ENCODE data around the gene BSCL2.
"Not testable (repeated sequence)": the region's sequence is repeated elsewhere in the genome, so short reads cannot be mapped to it uniquely, and the experiment has no call there.

BSCL2 gene

GRCh38 chr11:62682518-62682917 lies 24.7 kb downstream of the BSCL2 start:
- no peak for DNase-seq

DNA sequence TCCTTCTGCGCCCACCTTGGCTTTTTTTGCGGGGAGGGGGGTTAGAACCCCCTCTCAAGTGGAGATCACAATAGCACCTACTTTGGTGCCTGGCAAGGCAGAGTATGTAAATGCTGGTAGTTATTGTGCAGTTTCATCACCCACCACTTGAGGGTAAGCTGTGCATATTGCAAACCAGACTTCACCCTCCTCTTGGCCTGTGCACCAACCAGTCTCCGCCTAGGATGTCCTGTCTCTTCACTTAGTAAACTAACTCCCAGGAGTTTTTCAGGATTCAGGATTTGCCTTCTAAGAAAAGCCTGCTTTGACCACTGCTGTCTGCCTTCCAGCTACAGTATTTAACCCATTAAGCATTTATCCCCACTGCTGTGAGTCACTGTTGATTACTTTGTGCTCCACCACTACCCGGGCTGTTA lies 26.4 kb downstream of the BSCL2 start:
- no peak for DNase-seq

GRCh38 chr11:62678770-62679696 lies 28.2 kb downstream of the BSCL2 start, which contains the start of gene UBXN1:
UBXN1 (minus strand) TSS chr11:62679073; CDS start chr11:62678923, 150 bp downstream.
- no peak for DNase-seq

DNA sequence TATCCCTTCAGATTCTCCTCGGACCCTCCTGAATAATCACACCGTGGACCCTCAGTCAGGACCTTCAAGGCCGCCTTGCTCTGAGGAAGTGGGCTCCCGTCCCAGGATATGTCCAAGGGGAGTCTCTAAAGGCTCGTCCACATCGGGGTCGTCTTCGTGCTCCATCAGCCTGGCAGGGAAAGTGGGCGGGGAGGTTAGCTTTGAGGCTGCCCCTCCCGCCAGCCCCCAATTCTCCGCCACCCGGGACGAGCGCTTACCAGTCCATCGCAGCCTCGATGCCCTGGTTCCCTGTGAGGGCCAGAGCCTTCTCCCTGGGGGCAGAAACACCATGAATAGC lies 28.8 kb downstream of the BSCL2 start:
- DNase-seq = no peak

GRCh38 chr11:62677714-62678113 lies 29.5 kb downstream of the BSCL2 start:
- DNase-seq = no peak

DNA sequence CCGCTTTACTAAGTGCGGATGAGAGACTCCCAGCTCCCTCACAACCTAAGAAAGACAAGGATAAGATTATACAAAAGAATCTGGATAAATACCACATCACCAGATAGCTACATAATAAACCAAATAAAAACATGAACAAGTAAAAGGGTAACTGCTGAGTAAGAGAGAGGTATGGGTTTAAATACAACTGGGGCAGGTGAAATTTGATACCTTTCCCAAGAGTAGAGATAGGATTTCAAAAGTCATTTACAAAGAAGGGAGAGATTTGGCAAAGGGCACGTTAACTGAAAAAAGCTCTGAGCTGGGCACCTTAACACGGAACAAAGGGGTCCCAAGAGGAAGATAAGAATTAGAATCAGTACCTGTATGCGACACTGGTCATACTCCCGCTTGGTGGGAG lies 30.1 kb downstream of the BSCL2 start:
- no peak for DNase-seq

DNA sequence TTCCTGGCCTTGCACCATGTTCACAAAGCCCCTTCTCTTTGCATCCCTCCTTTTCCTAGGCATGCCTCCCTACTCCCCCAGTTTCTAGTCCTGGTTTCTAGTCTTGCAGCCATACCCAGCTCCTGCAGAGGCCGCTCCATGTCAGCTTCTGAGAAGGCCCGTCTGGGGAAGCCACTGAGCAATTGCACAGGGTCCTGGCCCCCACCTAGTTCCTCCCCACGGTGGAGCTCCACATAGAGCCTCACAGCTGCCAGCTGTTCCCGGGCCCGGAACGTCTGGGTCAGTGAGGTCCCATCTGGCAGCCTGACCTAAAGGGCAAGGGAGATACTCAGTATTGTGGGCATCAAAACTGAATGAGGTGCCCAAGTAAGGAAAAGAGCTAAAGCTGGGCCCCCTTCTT lies 30.5 kb downstream of the BSCL2 start:
- DNase-seq = no peak

GRCh38 chr11:62675415-62675814 lies 31.8 kb downstream of the BSCL2 start:
- not testable (repeated sequence) for DNase-seq

GRCh38 chr11:62673196-62673525 lies 34.1 kb downstream of the BSCL2 start:
- DNase-seq = no peak

- DNase-seq = no peak
Observed at GRCh38 chr11:62671608-62672389, 35.4 kb downstream of the BSCL2 start, which contains the start of the genes LBHD1 and UQCC3. LBHD1 (minus strand) TSS chr11:62672267; CDS start chr11:62670031, 2,236 bp downstream. UQCC3 (plus strand) TSS chr11:62671673; CDS start chr11:62671746, 73 bp downstream.

- DNase-seq = no peak
Observed at GRCh38 chr11:62671236-62671607, 36.0 kb downstream of the BSCL2 start.

GRCh38 chr11:62669420-62670161 lies 37.6 kb downstream of the BSCL2 start:
- DNase-seq = no peak

DNA sequence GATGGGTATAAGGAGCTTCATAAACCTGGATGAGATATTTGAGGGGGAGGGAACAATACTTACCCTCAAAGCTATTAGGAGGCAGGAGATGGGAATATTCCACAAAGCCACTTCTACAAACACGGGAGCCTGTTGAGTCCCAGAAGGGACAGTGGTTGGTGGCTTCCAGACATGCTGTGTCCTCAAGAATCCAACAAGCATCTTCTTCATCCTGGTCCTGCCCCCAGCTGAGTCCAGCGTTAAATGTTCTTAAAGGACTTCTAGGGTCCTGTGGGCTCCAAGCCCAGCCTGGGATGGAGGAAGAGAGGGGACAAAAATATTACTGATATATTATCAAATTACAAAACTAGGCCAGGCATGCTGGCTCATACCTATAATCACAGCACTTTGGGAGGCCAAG lies 39.8 kb downstream of the BSCL2 start:
- no peak for DNase-seq

- no peak for DNase-seq
Observed at GRCh38 chr11:62666259-62666926, 40.8 kb downstream of the BSCL2 start.

DNA sequence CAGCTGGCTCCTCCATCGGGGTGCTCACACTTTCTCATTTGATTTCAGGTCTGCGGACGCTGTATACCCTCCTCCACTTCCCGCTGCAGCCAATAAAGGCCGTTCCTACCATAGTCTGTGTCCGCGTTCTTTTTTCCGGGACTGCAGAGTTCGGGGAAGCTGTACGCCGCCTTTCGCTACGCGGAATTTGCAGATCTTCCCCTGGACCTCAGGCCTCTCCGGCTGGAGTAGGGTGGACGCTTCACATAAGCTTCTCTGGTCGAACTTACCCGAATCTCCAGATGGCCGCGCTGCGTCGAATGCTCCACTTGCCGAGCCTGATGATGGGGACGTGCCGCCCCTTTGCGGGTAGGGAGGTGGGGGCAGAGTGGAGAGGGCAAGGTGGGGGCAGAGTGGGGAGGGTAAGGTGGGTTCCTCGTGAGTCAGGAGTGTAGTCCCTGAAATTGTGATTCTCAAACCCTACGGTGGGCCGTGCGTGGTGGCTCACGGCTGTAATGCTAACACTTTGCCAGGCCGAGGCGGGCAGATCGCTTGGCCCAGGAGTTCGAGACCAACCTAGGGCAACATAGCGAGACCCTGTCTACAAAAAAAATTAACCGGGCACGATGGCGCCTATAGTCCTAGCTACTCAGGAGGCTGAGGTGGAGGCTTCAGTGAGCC lies 41.5 kb downstream of the BSCL2 start:
- DNase-seq = no peak

- no peak for DNase-seq
Observed at GRCh38 chr11:62665075-62665598, 42.1 kb downstream of the BSCL2 start, which contains the start of the genes C11orf98 and CSKMT. C11orf98 (minus strand) TSS chr11:62665210; CDS start chr11:62665169, 41 bp downstream. CSKMT (plus strand) TSS chr11:62665312; CDS start chr11:62665880, 568 bp downstream.

DNA sequence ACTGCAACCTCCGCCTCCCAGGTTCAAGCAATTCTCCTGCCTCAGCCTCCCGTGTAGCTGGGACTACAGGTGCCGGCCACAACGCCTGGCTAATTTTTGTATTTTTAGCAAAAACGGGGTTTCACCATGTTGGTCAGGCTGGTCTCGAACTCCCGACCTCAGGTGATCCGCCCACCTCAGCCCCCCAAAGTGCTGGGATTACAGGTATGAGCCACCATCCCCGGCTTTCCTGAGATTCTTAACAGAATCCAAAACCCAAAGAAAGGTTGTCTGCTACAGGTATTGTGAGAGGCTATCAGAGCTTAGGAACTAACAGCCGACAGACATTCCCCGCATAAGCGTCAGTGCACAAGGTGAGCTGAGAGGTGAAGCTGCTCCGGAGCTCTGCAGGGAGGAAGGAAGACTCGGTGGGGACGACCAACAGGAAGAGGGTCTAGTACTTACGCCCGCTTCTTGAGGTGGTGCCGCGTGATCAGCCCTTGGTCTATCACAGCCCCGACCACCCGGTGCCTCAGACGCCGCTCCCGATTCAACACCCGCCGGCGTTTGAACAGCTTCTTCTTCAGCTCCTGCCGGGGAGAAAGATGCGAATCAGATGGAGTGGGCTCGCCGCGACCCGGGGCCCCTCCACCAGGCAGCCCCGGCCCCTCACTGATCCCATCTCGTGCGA lies 42.7 kb downstream of the BSCL2 start:
- DNase-seq = no peak

- no peak for DNase-seq
Observed at GRCh38 chr11:62656796-62657429, 50.3 kb downstream of the BSCL2 start.

- no peak for DNase-seq
Observed at GRCh38 chr11:62654297-62654696, 52.9 kb downstream of the BSCL2 start.
